HCT116 (cell line): ENCODE results near the gene FAM181A.

Source experiments
- CBX3 ChIP-seq: IDR thresholded peaks from 2 replicates; pipeline ENCODE4 v1.6.1; 2012; ENCODE audit warnings: low read depth
- CEBPB ChIP-seq: IDR thresholded peaks from 2 replicates; pipeline ENCODE4 v1.6.1; 2012; ENCODE audit warnings: low read depth
- EZH2 ChIP-seq: fragments of 200-600 bp; sonication (generic); IDR thresholded peaks from 2 replicates; pipeline ENCODE4 v1.6.1; 2017; ENCODE audit warnings: antibody characterized with exemption, mixed run types
- EZH2phosphoT487 ChIP-seq: fragments of 200-600 bp; IDR thresholded peaks from 2 replicates; pipeline ENCODE4 v1.6.1; 2018; ENCODE audit warnings: antibody characterized with exemption, borderline replicate concordance
- POLR2A ChIP-seq: IDR thresholded peaks from 2 replicates; pipeline ENCODE4 v1.7.0; 2011; ENCODE audit warnings: borderline replicate concordance; ENCODE audit not compliant: insufficient read depth, insufficient read length; ENCODE audit errors: extremely low read depth
- POLR2AphosphoS5 ChIP-seq: IDR thresholded peaks from 2 replicates; pipeline ENCODE4 v1.6.1; 2011; ENCODE audit warnings: mild to moderate bottlenecking, low read depth, low read length, moderate library complexity
- SIN3A ChIP-seq: IDR thresholded peaks from 2 replicates; pipeline ENCODE4 v1.6.1; 2012; ENCODE audit warnings: low read depth
- TCF7L2 ChIP-seq: IDR thresholded peaks from 2 replicates; pipeline ENCODE4 v1.7.0; 2011; ENCODE audit warnings: borderline replicate concordance, inconsistent platforms; ENCODE audit not compliant: insufficient read depth, insufficient read length; ENCODE audit errors: extremely low read depth
- TF ChIP-seq, protein P1 (sequence below), 3 experiments: fragments of 200-600 bp in 1 of 3; sonication (generic) in 1 of 3; IDR thresholded peaks in 2 of 3; conservative IDR thresholded peaks in 1 of 3; 2 replicates each; pipeline ENCODE4 v1.5.1; 2012 to 2017; ENCODE audit warnings: low read depth in 2 of 3, low read length in 2 of 3, antibody characterized with exemption in 1 of 3, borderline replicate concordance in 1 of 3, control low read depth in 1 of 3, mild to moderate bottlenecking in 1 of 3, mixed read lengths in 1 of 3, mixed run types in 1 of 3, moderate library complexity in 1 of 3; ENCODE audit not compliant: insufficient read depth in 1 of 3
- TF ChIP-seq, protein P2 (sequence below): IDR thresholded peaks from 2 replicates; pipeline ENCODE4 v1.6.1; 2012

DNA sequence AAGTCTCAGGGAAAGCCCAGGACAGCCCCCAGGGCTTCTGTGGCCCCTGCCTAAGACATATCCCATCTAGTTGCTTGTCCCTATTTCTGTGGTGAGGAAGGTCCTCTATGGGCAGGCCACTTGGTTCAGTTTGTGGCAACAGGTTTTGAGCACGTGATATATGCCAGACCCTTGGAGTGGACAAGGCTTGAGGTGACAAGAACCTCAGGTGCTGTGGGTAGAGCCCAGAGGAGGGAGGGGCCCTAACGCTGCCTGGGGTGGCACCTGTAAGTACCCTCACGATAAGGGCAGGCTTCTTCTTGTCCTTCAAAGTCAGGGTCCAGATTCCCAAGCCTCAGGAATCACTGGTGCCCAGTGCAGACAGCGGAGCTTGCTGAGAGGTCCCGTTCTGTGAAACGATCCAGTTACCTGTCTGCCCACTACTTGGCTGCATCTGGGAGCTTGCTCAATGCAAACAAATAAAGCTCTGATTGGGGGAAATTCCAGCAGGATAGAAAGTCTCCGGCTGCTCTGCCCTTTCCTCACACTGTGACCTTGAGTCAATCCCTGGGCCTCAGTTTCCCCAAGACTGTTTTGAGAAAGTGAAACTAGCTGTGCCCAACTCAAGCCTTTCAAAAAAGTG is 47.7 kb upstream of the FAM181A start:
- TF ChIP-seq CEBPB (no peak), TCF7L2 (no peak), POLR2AphosphoS5 (no peak), EZH2 (no peak), POLR2A (no peak), SIN3A (no peak), EZH2phosphoT487 (no peak), CBX3 (no peak)
- TF ChIP-seq, protein P1, sequence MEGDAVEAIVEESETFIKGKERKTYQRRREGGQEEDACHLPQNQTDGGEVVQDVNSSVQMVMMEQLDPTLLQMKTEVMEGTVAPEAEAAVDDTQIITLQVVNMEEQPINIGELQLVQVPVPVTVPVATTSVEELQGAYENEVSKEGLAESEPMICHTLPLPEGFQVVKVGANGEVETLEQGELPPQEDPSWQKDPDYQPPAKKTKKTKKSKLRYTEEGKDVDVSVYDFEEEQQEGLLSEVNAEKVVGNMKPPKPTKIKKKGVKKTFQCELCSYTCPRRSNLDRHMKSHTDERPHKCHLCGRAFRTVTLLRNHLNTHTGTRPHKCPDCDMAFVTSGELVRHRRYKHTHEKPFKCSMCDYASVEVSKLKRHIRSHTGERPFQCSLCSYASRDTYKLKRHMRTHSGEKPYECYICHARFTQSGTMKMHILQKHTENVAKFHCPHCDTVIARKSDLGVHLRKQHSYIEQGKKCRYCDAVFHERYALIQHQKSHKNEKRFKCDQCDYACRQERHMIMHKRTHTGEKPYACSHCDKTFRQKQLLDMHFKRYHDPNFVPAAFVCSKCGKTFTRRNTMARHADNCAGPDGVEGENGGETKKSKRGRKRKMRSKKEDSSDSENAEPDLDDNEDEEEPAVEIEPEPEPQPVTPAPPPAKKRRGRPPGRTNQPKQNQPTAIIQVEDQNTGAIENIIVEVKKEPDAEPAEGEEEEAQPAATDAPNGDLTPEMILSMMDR (IDR thresholded peaks at IDR 0.05 in 2 of 3, conservative IDR thresholded peaks at IDR 0.05 in 1 of 3; ENCODE audit: borderline replicate concordance in 1 of 3, insufficient read depth in 1 of 3, low read depth in 2 of 3, low read length in 2 of 3): no peak
- TF ChIP-seq, protein P2, sequence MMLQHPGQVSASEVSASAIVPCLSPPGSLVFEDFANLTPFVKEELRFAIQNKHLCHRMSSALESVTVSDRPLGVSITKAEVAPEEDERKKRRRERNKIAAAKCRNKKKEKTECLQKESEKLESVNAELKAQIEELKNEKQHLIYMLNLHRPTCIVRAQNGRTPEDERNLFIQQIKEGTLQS: no peak
